Stimulated activated CD8-positive, alpha-beta memory T cell treated with anti-CD3 and anti-CD28 coated beads, Interleukin-15, amount 100 ng/mL, for 4 hours (primary cell): ENCODE data around the gene PHYHD1.
"Not testable (repeated sequence)": the region's sequence is repeated elsewhere in the genome, so short reads cannot be mapped to it uniquely, and the experiment has no call there.

Source experiments
- DNase-seq, 2 donors: peaks; one replicate each; pipeline ENCODE4 v3.0.0-alpha.2; 2020; ENCODE audit warnings: low read depth in 2 of 2

Gene PHYHD1

GRCh38 chr9:128921881-128922763, 1.3 kb downstream of the PHYHD1 start:
- no peak for DNase-seq

DNA sequence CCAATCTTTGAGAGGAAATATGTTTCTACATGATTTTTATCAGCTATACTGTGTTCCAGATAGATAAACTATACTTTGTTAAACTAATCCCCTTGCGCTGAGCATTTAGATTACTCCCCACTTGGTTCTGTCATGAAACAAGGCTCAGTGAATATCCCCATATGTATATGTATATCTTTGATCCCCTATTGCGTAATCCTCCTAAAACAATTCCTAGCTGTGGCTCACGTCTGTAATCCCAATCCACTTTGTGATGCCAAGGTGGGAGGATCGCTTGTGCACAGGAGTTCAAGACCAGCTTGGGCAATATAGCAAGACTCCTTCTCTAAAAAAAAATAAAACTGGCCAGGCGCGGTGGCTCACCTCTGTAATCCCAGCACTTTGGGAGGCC, 2.7 kb downstream of the PHYHD1 start:
- no peak for DNase-seq

- no peak for DNase-seq
These were observed 7.1 kb downstream of the PHYHD1 start for GRCh38 chr9:128927731-128928411.

DNA sequence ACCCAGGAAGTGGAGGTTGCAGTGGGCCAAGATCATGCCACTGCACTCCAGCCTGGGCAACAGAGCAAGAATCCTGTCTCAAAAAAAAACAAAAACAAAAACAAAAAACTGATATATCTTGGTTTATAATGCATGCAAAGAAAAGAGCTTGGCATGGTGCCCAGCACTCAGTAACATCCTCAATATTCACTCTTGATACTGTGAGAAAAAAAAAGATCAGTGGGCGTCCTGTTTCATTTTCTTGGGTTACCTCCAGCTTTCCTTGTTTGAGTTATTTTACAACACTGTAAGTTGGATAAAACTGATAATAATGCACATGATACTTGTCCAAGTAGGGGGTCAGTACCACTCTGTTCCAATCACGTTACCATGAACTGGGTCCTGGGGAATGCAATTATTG, 7.8 kb downstream of the PHYHD1 start:
- DNase-seq: no peak

- DNase-seq: no peak
These were observed 8.8 kb downstream of the PHYHD1 start for GRCh38 chr9:128929560-128929959.

DNA sequence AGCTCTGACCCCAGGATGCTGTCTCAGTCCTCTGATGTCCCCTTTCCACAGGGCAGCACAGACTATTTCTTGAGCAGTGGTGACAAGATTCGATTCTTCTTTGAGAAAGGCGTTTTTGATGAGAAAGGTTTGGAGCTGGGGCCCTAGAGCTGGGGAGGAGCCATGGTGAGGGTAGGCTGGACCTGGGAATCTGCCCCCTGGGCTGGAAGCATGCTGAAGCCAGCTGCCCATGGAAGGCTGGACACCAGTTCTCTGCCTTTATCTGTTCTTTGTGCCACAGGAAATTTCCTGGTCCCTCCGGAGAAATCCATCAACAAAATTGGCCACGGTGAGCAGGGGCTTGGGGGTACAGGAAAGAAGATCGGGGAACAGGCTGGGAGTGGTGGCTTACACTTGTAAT, 12.9 kb downstream of the PHYHD1 start:
- DNase-seq: no peak

- no peak for DNase-seq
These were observed 15.5 kb downstream of the PHYHD1 start for GRCh38 chr9:128936171-128936865.

DNA sequence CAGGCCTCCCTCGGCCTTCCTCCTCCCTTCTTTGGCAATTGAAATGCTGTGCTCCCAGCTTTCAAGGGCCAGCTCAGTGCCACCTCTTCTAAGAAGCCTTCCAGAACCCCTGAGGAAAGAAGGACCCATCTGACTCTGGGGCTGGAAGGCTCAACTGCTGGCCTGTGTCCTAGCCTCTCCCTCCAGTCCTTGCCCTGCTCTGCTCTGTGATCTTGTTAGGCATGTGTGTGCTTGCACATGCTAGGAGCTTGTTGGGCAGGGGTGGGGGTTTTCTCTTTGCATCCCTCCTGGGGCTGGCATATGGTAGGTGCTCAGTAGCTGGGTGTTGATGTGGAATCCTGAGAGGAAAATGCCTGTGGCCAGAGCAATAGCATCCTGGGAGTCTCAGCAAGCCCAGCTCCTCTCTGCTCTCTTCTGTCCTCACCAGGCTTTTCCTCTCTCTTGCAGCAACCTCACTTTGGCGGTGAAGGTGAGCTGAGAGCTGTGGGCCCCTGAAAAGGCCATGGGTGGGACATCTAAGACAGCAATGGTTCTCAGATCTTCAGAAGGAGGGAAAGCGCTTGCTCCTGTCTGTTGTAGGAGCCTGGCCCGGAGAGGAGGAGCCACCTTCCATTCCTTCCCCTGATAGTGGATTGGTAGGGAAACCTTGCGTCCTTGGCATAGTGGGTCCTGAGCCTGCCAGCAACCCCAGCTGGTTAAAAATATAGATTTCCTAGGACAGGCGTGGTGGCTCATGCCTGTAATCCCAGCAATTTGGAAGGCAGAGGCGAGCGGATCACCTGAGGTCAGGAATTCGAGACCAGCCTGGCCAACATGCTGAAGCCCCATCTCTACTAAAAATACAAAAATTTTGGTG, 16.8 kb downstream of the PHYHD1 start:
- no peak for DNase-seq

DNA sequence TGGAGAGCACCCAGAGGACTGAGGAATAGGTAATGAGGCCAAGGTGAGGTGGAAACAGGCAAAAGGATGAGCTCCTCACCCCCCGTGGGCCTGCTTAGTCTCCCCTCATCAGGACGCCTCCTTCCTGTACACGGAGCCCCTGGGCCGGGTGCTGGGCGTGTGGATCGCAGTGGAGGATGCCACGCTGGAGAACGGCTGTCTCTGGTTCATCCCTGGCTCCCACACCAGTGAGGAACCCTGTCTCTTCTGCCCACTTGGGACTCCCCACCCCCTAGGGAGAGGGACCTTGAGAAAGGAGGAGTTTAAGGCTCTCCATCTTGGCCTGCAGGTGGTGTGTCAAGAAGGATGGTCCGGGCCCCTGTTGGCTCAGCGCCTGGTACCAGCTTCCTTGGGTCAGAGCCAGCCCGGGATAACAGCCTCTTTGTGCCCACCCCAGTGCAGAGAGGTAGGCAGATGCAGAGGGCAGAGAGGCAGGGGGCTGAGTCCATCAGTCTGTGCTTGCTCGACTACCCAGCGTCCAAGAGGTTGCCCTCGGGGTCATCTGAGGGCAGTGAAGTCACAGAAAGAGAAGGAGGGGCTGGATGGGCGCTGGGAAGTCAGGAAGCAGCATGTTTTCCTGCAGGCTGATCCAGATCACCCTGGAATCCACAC, 19.6 kb downstream of the PHYHD1 start:
- no peak for DNase-seq

DNA sequence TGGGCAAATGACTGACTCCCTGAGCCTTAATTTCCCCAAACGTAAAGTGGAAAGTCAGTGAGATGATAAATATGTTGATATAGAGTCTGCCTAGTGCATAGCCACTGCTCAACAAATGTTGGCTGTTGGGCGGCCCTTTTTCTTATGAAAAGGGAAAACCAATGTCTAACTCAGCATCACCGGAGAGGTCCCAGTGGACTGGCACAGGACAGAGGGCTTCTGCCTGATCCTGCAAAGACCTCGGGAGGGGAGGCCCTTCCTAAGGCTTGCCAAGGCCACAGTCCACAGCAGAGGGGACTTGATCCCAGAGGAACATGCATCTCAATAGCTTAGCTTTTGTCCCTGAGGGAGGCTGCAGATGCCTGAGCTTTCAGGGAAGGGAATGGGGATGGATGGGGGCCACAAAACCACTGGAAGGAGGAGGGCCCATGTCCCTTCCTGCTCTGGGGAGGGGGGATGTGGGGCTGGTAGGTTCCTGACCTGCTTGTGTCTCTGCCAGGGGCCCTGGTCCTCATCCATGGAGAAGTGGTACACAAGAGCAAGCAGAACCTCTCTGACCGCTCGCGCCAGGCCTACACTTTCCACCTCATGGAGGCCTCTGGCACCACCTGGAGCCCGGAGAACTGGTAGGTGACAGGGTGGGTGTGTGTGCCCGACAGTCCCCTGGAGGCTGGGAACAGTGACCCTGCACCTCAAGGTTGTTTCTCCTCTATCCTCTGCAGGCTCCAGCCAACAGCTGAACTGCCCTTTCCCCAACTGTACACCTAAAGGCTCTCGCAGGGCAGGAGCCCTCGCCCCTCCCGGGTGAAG, 20.4 kb downstream of the PHYHD1 start:
- no peak for DNase-seq

- DNase-seq: no peak
These were observed 23.2 kb downstream of the PHYHD1 start for GRCh38 chr9:128943832-128944620.

GRCh38 chr9:128944966-128945365, 24.2 kb downstream of the PHYHD1 start:
- not testable (repeated sequence) for DNase-seq

- no peak for DNase-seq
These were observed 25.2 kb downstream of the PHYHD1 start for GRCh38 chr9:128945798-128946501.

DNA sequence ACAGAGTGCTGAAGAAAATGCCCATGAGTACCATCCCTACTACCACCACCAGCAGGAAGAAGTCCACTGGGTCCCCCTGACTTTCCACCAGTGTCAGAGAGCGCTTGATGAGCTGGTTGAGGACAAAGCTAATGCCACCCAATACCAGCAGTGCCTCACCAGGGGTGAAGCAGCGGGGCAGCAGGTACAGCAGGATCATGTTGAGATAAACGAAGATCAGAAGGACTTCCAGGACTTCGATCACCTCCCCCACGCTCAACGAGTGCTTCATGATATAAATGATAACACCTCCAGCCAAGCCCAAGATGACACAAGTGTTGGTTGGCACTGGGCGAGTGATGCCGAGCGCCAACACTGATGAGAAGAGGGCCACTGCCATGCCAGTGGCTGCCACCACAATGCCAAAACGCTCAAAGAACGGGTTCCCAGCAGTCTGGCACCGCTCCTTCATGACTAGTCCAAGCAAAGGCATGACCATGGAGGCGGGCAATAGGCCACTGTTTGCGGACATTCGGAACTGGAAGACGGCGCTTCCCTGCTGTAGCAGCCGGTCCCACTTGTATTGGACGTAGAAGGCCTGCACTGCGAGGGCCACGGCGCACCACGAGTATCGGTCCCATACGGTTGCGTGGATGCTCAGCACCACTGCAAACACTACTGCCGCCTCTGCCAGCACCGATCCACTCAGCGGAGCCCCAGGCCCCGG, 25.9 kb downstream of the PHYHD1 start:
- no peak for DNase-seq

- no peak for DNase-seq
These were observed 26.4 kb downstream of the PHYHD1 start for GRCh38 chr9:128947277-128947526.

DNA sequence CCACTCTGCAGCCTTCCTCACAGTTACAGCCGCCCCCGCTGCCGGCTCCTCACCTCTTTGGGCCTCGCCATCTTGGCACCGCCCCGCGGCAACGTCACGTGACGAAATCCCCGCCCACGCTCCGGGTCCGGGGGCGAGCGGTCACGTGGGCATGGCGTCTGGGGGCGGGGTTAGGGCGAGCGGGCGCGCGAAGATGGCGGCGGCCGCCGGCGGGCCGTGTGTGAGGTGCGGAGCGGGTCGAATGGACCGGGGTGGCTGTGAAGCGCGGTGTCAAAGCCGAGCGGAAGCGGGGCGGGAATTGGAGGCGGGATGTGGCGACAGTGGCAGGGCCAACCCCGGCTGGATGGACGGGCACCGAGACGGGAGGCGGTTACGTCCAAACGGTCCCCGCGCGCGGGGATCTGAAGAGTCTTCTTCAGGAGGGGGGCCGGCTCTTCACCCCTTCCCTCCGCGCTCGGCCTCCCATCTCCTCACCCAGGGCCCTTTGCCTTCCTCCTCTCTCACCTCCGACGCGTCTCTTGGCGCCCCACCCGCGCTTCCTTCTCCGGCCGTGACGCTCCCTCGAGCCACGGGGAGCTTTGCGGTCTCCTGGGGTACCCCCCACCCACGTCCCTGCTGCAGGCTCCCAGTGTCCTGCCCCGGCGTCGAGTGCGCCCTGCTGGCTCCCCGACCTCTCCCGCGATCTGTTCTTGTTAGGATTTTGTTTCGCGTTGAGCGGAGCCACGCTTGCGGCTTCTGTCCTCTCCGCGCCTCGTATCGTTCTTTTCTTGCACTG, 26.9 kb downstream of the PHYHD1 start, which contains the start of the genes DOLK and NUP188:
Gene DOLK, minus strand, starts transcription at position 77 of the 775 bp plus-strand sequence. CDS start 300 bp downstream, outside the sequence.
Gene NUP188, plus strand, starts transcription at position 173 of the 775 bp plus-strand sequence. Its CDS starts 21 bp downstream, at position 194.
- peak; percentile 94 to 99 for DNase-seq

DNA sequence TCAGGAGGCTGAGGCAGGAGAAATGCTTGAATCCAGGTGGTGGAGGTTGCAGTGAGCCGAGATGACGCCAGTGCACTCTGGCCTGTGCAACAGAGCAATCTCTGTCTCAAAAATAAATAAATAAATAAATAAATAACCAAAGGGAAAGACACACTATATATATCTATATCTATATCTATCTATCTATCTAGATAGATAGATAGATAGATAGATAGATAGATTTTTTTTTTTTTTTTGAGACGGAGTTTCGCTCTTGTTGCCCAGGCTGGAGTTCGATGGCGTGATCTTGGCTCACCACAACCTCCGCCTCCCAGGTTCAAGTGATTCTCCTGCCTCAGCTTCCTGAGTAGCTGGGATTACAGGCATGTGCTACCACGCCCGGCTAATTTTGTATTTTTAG, 40.6 kb downstream of the PHYHD1 start:
- not testable (repeated sequence) for DNase-seq
